Lower leg skin (tissue), 4 donors: ENCODE data around the gene CCL24. TPM values are rescaled to one million over a fixed set of nuclear protein-coding genes. Genes with fewer than 3 reads are reported as not detected.
"Not testable (repeated sequence)": the region's sequence is repeated elsewhere in the genome, so short reads cannot be mapped to it uniquely, and the experiment has no call there.

Experiments
- DNase-seq, 2 donors: peaks; one replicate each; pipeline ENCODE4 v3.0.0-alpha.2; 2019; ENCODE audit warnings: low spot score in 2 of 2
- H3K4me3 ChIP-seq: fragments of 200-600 bp; sonication (generic); 2 replicates; pipeline ENCODE4 v1.5.1; 2017; ENCODE audit warnings: mild to moderate bottlenecking, low read depth; ENCODE audit not compliant: poor library complexity, severe bottlenecking
- POLR2A ChIP-seq, 2 donors: fragments of 450-650 bp; IDR thresholded peaks; one replicate each; pipeline ENCODE4 v1.6.1; 2016 to 2017; ENCODE audit warnings: antibody characterized with exemption in 2 of 2, mild to moderate bottlenecking in 1 of 2, moderate library complexity in 1 of 2
- WGBS, 2 donors: methylation state at CpG; one replicate each; pipeline ENCODE4 v1.1.5; 2018; 5-methylcytosine and 5-hydroxymethylcytosine counted together
- intact Hi-C: fragments of 100-400 bp; cut with DNase I; formaldehyde crosslinking; loops from one replicate; pipeline ENCODE4 v1.15.0; 2023; ENCODE audit warnings: low total_unique reads
- total RNA-seq, 4 donors: library from RNA; depleted of rRNA; stranded (reverse); fragments of >200 nt; gene quantifications; one replicate each; pipeline ENCODE4 v1.1.0, GENCODE V29; 2016
- TF ChIP-seq, protein P1 (sequence below), 3 donors: fragments of 450-650 bp; IDR thresholded peaks; one replicate each; pipeline ENCODE4 v1.5.1; 2016; ENCODE audit warnings: antibody characterized with exemption in 3 of 3, mild to moderate bottlenecking in 3 of 3, moderate library complexity in 2 of 3

CCL24 gene
- total RNA-seq, 4 donors from 2014 or later, result 0.64 to 2.0 (median 0.72) TPM; not detected in 1

DNA sequence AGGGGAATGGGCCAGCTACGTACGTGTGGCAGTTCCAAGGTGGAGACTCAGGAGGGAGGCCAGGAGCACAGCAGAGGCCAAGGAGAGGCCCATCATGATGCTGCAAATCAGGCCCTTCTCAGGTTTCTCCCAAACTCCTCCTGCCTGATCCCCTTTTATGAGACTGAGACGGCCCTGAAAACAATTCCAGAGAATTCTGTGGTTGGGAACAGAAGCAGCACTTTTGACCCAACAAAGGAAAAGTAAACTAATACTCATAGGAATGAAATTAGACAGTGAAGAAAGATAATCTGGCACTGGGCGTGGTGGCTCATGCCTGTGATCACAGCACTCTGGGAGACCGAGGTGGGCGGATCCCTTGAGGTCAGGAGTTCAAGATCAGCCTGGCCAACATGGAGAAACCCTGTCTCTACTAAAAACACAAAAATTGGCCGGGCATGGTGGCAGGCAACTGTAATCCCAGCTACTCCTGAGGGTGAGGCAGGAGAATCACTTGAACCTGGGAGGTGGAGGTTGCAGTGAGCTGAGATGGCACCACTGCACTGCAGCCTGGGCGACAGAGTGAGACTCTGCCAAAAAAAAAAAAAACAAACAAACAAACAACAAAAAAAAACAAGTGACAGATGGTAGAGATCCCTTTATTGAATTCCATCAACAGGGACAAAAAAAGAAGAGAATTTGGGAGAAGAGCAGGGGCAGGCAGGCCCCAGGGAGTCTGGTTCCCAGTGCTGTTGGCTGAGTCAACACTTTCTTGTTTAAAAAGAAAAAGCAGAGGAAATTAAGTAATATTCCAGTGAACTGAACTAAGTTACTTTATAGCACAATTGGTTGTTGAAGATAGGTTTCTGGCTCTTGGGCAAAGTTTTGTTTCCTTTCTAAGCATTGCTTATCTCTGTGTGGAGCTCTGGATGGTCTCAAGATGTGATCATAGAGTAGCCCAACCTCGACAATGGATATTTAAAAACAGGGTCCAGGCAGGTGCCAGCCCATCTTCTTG is 41.2 kb downstream of the CCL24 start, which contains the start of gene CCL26:
Gene CCL26 (minus strand): TSS at position 131 of the 997 bp plus-strand sequence. CDS start 35 bp downstream, at position 96.
- H3K4me3 ChIP-seq, result no peak within 1 kb of the TSS
- TF ChIP-seq, protein P1, sequence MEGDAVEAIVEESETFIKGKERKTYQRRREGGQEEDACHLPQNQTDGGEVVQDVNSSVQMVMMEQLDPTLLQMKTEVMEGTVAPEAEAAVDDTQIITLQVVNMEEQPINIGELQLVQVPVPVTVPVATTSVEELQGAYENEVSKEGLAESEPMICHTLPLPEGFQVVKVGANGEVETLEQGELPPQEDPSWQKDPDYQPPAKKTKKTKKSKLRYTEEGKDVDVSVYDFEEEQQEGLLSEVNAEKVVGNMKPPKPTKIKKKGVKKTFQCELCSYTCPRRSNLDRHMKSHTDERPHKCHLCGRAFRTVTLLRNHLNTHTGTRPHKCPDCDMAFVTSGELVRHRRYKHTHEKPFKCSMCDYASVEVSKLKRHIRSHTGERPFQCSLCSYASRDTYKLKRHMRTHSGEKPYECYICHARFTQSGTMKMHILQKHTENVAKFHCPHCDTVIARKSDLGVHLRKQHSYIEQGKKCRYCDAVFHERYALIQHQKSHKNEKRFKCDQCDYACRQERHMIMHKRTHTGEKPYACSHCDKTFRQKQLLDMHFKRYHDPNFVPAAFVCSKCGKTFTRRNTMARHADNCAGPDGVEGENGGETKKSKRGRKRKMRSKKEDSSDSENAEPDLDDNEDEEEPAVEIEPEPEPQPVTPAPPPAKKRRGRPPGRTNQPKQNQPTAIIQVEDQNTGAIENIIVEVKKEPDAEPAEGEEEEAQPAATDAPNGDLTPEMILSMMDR (IDR thresholded peaks at IDR 0.05), result no peak
- no peak for TF ChIP-seq POLR2A (IDR thresholded peaks at IDR 0.05)
- peak in 1 of 2 donors; percentile 49 for DNase-seq
- intact Hi-C loops, result no loop called here
- 52 to 55% methylated on average over 9 of the region's 9 CpGs for WGBS, 2 donors

DNA sequence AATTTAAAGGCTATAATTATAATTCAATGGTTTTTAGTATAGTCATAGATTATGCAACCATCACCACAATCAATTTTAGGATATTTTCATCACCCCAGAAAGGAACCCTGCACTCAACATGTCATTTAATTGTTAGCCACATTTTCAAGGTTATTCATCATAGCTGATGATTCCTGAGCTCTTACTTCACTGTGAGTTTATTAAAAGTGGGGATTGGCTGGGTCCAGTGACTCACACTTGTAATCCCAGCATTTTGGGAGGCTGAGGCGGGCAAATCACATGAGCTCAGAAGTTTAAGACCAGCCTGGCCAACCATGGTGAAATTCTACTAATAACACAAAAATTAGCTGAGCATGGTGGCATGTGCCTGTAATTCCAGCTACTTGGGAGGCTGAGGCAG is 42.4 kb downstream of the CCL24 start:
- intact Hi-C loops, result no loop called here
- 89 to 91% methylated on average over 1 of the region's 1 CpG for WGBS, 2 donors
- TF ChIP-seq, protein P1 (IDR thresholded peaks at IDR 0.05), result no peak
- no peak for TF ChIP-seq POLR2A (IDR thresholded peaks at IDR 0.05)
- DNase-seq, result no peak
- H3K4me3 ChIP-seq, result no peak overlapping the region

DNA sequence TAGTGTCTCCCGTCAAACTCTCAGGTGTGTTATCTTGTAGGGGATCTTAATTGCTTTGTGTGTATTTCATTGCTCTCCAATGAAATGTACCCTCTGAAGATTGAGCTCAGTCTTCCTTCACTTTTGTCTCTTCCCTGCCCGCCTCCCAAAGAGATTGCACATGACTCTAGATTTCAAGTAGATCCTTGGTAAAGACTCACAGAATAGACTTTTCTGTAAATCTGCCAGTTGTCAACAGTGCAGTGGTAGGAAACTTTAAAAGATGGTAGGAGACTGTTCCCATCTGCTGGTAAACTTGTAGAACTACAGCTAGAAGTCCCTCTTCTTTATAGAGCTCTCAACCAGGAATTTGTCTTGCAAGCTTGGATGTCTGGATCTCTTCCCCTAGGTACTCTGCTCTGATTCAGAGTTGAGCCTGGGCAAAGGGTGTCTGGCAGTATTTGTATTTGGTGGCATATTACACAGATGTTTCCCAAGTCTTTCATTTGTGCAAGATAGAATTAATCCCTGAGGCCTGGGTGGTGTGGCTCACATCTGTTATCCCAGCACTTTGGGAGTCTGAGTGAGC is 51.2 kb downstream of the CCL24 start:
- intact Hi-C loops, result no loop called here
- TF ChIP-seq, protein P1 (IDR thresholded peaks at IDR 0.05), result peak in 1 of 3 donors; percentile 61
- TF ChIP-seq POLR2A (IDR thresholded peaks at IDR 0.05), result no peak
- whole genome bisulfite sequencing, 2 donors, result 8 to 11% methylated on average over 2 of the region's 2 CpGs
- no peak for DNase-seq
- H3K4me3 ChIP-seq, result no peak overlapping the region

DNA sequence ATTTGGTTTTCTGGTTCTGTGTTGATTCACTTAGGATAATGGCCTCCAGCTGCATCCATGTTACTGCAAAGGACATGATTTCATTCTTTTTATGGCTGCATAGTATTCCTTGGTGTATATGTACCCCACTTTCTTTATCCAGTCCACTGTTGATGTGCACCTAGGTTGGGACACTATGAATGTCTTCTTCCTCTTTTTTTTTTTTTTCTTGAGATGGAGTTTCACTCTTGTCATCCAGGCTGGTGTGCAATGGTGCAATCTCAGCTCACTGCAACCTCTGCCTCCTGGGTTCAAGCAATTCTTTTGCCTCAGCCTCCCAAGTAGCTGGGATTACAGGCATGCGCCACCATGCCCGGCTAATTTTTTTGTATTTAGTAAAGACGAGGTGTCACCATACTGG is 51.8 kb downstream of the CCL24 start:
- intact Hi-C loops, DNase-seq, H3K4me3 ChIP-seq: not testable (repeated sequence)
- WGBS, 2 donors, result 79 to 82% methylated on average over 3 of the region's 3 CpGs

Other genes starting within 250 kb of the CCL24 start
- gene HIP1, start 74.9 kb downstream of the CCL24 start, total RNA-seq, result 10 to 100 TPM; 20.1 to 30.3 (median 23.0) TPM
- 1 to 10 TPM in 2 of 4 donors, under 1 TPM in 1, not detected in 1; 0.79 to 2.0 (median 1.9) TPM for gene CCL26, start 41.6 kb downstream of the CCL24 start, total RNA-seq
- gene RHBDD2, start 65.2 kb upstream of the CCL24 start, total RNA-seq, result 10 to 100 TPM; 34.7 to 50.0 (median 41.4) TPM
- 100 to 1,000 TPM in 1 of 4 donors, 10 to 100 TPM in 3; 77.4 to 129 (median 97.0) TPM for gene POR, start 101.3 kb upstream of the CCL24 start, total RNA-seq
- 10 to 100 TPM; 17.7 to 37.4 (median 27.6) TPM for gene TMEM120A, start 180.8 kb upstream of the CCL24 start, total RNA-seq
- 10 to 100 TPM; 33.4 to 63.9 (median 42.2) TPM for gene STYXL1, start 234.2 kb upstream of the CCL24 start, total RNA-seq
- gene MDH2, start 234.3 kb upstream of the CCL24 start, total RNA-seq, result 100 to 1,000 TPM in 3 of 4 donors, 10 to 100 TPM in 1; 89.3 to 121 (median 110) TPM